ENCODE data around the gene MPRIP.

The MPRIP gene

DNA sequence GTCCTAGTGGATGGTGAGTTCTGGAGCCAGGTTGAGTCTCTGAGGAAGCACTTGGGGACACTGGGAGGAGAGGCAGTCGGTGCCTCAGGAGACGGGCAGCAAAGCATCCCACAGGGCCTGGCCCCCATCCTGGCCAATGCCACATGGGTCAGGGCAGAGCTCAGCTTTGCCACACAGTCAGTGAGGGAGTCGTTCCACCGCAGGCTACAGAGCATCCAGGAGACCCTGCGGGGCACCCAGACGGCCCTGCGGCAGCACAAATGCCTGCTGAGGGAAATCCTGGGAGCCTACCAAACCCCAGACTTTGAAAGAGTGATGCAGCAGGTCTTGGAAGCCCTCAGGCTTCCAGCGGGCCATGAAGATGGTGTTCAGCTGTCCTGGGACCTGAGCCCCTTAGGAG is 124.2 kb downstream of the MPRIP start:
- DNase-seq (ENCODE audit: low spot score): no peak

DNA sequence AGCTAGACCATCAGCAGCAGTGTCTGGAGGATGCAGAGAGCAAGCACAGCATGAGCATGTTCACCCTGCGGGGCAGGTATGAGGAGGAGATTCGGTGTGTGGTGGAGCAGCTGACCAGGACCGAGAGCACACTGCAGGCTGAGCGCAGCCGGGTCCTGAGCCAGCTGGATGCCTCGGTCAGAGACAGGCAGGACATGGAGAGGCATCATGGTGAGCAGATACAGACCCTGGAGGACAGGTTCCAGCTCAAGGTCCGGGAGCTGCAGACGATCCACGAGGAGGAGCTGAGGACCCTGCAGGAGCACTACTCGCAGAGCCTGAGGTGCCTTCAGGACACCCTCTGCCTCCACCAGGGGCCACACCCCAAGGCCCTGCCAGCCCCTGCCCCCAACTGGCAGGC is 125.1 kb downstream of the MPRIP start:
- DNase-seq (ENCODE audit: low spot score): no peak

DNA sequence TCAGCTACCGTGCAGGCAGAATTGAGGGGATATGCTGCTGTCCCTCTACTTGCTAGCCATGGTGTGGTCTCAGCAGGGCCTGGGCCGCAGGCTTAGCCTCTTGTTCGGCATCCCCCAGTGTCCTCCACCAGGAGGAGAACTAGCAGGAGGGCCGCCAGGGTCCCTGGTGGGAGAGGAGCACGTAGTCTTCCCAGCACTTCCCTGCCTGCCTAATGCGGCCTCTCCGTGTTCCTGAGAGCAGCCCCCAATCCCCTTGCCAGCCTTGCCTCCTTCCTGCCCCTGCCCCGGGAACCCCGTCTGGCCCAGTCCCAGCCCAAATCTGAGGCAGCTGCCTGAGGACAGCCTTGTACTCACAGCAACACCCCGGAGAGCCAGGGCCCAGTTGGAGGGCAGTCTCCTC is 125.7 kb downstream of the MPRIP start:
- DNase-seq (ENCODE audit: low spot score): no peak

DNA sequence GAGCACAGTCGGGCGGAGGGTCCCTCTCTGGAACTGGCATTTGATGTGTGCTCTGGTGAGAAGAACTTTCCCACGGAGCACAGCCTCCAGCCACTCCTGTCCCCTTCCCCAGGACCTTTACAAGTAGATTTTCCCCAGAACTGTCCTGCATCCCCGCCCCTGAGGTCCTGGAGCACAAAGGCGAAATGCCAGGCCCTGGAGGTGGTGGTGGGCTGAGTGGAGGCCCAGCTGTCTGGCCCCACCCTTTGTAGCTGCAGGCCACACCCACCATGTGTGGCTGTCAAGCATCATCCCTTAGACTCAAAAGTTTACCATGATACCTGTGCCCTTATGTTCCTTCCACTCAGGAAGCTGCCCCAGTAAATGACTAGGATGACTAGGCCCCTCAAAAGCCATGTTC is 126.1 kb downstream of the MPRIP start:
- DNase-seq (ENCODE audit: low spot score): no peak

DNA sequence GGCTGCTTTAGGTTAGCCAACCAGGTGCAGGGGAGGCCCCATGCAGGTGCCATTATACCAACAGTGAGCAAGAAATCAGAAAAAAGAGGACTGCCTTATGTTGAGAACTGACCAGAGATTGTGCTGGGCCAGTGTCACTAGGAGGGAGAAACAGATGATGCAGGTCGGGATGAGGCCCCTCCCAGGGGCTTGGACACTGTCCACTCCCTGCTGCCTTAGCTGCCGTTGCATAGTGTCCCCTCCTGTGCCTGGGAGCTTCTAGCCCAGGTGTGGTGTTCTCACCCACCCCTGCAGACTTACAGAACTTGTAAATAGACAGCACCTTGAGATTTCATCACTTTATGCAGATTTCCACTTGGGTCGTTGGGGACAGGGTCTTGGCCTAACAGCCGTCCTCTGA is 127.1 kb downstream of the MPRIP start:
- no peak for DNase-seq (ENCODE audit: low spot score)

DNA sequence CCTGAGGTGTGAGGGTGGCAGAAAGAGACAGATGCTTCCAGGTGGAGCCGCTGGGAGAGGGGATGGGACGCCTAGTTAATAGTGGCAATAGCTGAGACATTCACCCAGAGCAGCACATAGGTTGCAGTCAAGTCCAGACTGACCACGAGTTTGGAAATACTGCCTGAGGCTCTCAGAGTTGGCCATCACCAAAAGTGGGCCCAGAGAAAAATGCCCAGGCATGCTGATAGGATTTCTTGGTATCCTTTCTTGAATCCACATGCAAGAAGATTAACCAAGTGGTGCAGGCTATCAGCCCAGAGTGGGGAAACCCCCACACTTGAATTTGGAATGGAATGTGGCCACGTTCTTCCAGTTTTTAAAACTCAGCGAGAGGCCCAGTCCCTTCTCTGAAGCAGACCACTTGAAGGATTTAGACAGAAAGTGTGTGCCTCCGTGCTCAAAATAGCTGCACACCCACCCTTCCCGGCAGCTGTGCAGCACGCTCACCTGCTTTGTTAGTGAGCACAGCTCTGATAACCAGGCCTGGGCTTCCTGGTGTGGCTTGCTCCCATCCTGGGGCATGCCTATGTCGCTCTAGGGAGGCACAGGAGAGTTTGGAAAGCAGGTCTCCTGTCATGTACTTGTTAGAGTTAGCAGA is 128.2 kb downstream of the MPRIP start:
- no peak for DNase-seq (ENCODE audit: low spot score)

DNA sequence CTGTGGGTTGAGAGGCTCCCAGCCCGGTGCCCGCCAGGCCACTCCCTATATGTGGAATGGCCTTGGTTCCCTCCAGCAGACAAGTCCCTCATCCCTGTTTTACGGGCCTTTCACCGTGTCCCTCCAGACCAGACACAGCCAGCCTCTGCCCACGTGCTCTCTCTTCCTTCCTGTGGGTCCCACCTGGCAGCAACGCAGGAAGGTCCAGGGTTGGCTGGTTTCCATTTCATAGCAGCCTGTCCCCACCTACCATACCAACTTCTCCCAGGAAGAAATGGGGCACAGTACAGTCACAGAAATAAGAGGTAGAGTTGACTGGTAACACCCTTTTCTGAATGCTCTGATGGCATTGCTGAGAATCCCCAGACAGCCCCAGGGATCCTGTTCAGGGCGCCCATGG is 128.9 kb downstream of the MPRIP start:
- no peak for DNase-seq (ENCODE audit: low spot score)

DNA sequence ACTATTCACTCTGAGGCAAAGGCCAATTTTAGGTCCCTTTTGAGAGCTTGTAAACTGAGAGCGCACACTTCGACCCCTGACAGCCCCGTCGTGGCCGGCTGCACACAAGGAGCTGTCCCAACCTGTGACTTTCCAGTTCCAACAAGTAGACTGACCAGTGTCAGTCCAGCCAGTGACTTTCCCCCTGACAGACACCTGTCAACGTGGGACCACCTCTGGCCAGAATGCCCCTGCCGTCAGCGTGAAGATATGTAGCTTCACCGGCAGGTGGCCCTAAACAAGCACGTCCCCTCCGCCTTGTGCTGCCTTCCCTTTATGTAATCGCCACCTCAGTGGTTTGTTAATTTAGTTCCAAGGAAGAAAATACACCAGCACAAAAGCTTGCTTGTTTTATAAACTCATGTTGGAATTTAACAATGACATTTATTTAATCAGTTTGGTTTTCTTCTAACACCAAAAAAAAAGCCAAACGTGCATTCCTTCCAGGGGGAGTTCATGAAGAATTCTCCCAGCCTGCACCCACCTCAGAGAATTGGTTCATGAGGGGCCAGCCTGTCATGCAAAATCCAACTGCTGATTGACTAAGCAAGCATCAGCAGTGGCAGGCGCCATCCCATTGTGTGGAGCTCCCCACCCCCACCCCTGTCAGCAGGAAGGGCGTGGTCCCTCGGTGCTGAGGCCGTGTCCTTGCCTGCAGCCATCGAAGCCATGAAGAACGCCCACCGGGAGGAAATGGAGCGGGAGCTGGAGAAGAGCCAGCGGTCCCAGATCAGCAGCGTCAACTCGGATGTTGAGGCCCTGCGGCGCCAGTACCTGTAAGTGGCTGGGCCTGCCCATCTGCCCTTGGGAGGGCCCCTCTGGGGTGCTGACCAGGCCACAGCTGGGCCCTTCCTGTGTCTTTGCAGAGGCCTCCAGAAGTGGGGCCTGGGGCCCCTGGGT is 130.0 kb downstream of the MPRIP start:
- DNase-seq (ENCODE audit: low spot score): no peak

DNA sequence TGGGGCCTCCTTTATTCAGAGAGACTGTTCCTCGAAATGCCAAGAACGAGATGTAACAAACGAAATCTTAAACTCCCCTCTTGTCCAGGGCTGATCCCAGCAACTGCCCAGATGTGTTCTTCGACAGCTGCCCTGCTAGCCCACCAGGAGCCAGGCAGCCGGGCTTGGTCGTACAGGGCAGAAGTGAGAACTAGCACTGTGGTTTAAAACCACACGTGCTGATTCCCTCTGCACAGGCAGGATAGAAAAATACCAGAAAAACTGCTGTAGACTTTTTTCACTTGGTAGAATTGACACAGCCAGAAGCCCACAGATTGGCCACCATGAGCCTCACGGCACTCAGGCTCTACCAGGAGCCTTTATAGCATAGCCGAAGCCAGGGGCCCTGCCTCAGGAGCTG is 130.7 kb downstream of the MPRIP start:
- no peak for DNase-seq (ENCODE audit: low spot score)

DNA sequence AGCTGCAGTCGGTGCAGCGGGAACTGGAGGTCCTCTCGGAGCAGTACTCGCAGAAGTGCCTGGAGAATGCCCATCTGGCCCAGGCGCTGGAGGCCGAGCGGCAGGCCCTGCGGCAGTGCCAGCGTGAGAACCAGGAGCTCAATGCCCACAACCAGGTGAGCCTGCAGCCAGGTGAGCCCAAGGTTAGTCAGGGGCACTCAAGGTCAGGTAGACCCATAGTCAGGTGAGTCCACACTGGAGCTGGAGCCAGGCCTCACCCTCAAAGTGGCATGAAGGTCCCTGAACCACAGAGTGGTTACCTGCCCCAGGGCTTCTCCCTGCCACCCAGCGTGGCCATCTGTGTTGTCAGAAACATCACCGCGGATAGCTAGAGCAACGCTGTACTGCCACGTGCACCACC is 131.7 kb downstream of the MPRIP start:
- DNase-seq (ENCODE audit: low spot score): no peak

DNA sequence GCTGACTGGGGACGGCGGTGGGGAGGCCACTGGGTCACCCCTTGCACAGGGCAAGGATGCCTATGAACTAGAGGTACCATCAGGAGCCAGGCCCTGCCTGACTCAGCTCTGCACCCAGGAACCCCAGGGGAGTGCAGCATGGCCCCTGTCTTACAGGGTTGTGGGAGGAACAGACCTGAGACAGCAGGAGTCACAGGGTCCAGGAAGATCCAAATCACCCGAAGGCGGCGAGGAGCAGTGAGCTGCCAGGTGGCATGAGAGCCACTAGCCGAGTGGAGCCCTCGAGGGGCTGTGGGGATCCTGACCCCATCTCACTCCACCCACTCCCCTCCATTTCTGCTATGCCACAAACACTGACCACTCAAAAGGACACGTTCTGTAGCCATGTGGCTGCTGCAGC is 133.1 kb downstream of the MPRIP start:
- no peak for DNase-seq (ENCODE audit: low spot score)

DNA sequence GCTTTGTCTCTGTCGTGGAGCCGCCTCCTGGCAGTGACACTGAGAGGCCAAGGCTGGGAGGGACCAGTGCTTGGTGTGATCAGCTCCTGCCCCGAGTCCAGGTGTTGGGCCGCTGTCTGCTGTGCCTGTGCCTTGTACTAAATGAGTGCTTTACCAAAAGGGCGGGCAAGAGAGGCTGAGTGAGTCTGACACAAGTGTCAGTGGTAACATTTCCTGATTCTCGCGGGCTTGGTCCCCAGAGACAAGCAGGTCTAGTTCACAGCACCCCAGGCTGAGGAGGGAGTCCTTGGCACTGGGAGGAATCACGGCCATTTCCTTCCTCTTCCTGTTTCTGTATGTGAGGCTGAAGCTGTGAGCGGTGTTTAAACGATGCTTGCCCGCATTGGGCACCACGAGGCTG is 133.7 kb downstream of the MPRIP start:
- DNase-seq (ENCODE audit: low spot score): no peak

DNA sequence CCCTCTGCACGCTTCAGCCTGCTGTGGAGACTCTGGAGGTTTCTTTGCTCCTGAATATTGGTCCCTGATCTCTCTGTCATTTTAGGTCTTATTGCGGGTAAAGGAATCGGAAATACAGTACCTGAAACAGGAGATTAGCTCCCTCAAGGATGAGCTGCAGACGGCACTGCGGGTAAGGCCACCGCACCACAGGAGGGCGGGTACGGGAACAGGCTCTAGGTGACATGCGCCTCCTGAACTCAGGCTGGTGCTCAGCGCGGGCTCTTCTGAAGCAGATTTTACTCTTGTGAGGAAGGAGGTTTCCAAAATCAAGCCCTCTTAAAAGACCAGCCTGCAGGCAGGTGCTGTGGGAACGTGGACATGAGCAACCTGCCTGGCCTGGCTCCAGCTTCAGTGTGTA is 134.1 kb downstream of the MPRIP start:
- DNase-seq (ENCODE audit: low spot score): no peak

DNA sequence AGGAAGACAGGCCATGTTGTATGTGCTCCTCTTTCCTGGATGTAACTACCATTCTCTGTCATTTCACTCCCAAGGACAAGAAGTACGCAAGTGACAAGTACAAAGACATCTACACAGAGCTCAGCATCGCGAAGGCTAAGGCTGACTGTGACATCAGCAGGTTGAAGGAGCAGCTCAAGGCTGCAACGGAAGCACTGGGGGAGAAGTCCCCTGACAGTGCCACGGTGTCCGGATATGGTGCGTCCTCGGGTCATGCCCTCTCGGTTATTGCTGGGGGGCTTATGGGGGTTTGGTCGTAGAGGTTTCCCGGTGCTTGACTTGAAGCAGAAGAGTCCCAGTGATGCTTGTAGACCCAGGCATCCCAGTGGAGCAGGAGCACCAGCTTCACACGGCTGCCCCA is 134.9 kb downstream of the MPRIP start:
- no peak for DNase-seq (ENCODE audit: low spot score)

DNA sequence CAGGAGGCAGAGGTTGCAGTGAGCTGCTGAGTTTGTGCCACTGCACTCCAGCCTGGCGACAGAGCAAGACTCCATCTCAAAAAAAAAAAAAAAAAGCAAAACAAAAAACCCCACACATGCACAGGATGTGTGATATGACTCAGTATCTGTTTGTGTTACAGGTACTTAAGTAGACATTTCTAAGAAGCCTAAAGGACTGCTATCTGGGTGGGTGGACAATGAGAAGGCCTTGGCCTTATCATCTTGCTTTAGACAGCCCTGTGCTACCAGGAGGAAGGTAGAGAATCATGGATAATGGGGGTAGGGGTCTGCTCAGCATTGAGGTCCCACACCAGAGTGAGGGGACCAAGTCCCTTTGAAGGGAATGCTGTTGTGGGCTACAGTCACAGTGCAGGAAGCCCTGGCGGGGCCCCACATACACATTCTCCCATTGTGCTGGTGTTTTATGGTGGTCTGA is 137.1 kb downstream of the MPRIP start:
- no peak for DNase-seq (ENCODE audit: low spot score)

DNA sequence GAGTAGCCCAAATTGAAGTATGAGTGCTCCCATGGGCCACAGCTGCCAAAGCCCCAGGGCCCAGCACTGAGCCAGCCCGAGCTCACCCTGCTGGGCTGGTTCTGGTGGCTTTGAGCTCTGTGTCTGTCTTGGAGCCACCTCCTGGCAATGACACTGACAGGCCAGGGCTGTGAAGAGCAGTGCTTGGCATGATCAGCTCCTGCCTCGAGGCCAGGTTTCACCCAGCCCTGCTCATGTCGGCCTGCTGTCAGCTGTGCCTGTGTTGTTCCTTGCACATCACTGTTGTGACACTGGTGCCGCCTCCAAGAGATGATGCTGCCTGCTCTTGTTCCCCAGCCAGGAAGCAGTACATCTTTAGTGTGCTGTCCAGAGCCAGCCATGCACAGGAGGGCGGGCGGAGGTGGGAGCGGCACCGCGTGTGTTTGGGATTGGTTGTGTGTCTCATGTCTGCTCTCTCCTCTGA is 137.9 kb downstream of the MPRIP start:
- DNase-seq (ENCODE audit: low spot score): no peak

DNA sequence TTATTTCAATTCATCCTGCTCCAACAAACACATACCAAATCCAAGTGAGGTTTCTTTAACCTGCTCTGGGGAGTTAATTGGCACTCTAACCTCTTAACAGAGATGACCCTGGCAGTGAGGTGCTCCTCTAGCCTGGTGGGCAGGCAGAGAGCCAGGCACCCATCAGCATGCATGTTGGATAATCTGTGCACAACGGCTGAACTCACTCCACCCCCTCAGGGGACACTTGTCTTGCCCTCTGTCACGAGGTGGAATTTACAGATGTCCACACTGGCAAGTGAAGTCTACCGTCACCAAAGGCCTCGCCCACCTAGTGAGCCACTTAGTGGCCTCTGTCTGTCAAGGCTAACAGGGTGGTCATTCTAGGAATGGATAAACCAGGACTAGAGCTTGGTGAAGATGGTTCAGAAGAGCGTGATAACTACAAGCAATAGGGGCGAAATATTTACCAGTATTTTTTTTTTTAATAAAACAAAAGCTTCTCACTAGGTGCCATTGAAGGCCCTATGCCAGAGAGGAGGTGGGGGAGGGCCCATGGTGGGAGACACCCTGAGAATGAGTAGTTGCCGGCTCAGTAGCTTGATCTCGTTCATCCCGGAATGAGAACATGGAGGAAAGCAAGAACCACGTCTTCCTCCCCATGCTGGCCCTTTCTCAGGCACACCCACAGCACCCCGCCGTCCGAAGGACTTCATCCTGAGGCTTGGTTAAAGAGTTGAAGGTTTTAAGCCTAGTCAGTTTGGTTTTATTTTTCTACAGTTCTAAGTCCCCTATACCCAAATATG is 138.7 kb downstream of the MPRIP start:
- DNase-seq (ENCODE audit: low spot score): no peak

DNA sequence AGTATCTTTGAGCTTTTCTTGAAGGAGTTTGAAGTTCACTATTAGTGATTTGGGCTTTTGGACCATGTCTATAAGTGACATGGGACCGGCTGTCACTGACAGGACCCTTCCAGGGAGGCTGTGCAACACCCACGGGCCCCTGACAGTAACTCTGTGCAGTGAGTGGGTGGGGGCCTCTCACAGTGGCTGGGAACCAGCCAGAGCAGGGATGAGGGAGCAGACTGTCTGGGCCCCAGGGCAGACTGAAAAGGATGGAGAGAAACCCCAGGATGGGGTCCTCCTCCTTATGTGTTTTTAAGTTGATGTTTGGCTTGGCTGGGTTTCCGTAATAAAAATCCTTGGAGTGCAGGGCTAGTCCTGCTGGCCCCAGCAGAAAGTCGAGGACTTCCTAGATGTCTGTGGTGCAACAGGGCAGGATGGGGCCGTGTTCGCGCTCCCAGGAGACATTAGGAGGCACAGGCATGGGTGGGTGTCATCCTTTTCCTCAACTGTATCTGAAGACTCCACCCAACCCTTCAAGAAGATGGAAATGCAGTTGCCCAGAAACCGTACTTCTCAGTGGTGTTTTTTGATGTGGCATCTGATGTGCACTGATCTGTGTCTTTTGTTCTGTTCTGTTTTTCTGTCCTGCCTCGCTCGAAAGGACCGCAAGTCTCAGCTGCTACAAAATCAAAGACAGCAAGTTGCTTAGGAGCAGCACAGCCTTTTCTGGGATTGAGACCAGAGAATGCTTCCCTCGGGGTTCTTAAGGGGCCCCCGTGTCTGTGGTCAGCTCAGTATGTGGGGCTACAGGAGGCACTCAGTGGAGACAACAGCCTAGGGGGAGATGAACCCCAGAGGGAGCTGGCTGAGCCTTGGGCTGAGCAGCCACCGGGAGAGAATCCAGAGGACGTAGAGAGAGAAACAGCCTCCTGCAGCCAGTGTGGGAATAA is 139.7 kb downstream of the MPRIP start:
- DNase-seq (ENCODE audit: low spot score): no peak

DNA sequence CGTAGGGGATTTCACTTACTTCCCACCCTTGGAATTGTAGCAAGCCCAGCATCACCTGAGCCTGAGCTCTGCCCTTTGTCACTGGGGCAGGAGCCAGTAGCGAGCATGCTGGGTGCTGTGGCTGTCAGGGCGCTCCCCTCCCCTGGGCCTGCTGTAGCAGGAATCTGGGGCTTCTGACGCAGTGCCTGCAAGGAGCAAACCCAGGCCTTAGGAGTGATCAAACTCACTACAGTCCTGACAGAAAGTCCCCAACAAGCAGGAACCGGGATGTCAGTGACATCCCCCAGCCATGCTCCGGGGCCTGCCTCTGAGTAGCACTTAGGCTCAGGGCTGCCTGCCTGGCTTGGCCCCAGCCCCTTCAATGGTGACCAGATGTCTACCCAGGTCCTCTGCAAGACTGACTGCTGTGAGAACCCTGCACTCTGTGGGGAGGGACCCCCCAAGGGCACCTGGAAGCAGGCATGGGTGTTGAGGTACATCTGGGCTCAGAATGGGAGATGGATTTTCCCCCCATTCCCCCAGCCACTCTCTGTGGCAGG is 140.4 kb downstream of the MPRIP start:
- DNase-seq (ENCODE audit: low spot score): no peak

DNA sequence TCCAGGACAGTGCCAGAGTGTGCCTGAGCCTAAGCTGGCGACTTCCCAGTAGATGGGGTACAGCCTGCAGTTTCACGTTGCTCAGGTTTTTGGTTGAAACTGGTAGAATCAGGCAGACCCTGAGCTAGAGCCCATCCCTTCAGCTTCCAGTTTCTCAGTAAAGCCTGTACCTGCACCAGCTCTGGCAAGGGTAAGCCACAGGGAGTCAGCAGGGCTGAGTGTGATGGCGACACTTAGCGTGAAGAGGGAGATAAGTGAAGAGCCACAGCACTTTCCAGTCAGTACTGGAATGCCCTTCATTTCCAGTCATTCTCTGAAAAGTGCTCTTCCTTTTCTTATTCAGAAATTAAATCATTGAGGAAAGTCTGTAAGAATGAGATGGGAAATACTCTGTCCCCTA is 141.5 kb downstream of the MPRIP start:
- DNase-seq (ENCODE audit: low spot score): no peak
